HCT116 (cell line): Measurements from ENCODE around the gene TRAPPC14.

Experiments
- CTCF ChIP-seq, 3 experiments: fragments of 200-600 bp in 1 of 3; sonication (generic) in 1 of 3; IDR thresholded peaks in 2 of 3; conservative IDR thresholded peaks in 1 of 3; 2 replicates each; pipeline ENCODE4 v1.5.1; 2012 to 2017; ENCODE audit warnings: low read depth in 2 of 3, low read length in 2 of 3, antibody characterized with exemption in 1 of 3, borderline replicate concordance in 1 of 3, control low read depth in 1 of 3, mild to moderate bottlenecking in 1 of 3, mixed read lengths in 1 of 3, mixed run types in 1 of 3, moderate library complexity in 1 of 3; ENCODE audit not compliant: insufficient read depth in 1 of 3
- EGR1 ChIP-seq: IDR thresholded peaks from 2 replicates; pipeline ENCODE4 v1.6.1; 2012; ENCODE audit warnings: low read depth
- ELF1 ChIP-seq: IDR thresholded peaks from 2 replicates; pipeline ENCODE4 v1.6.1; 2012; ENCODE audit warnings: low read depth, borderline replicate concordance
- EZH2 ChIP-seq: fragments of 200-600 bp; sonication (generic); IDR thresholded peaks from 2 replicates; pipeline ENCODE4 v1.6.1; 2017; ENCODE audit warnings: antibody characterized with exemption, mixed run types
- JUND ChIP-seq: IDR thresholded peaks from 2 replicates; pipeline ENCODE4 v1.6.1; 2012
- POLR2A ChIP-seq: IDR thresholded peaks from 2 replicates; pipeline ENCODE4 v1.7.0; 2011; ENCODE audit warnings: borderline replicate concordance; ENCODE audit not compliant: insufficient read depth, insufficient read length; ENCODE audit errors: extremely low read depth
- POLR2AphosphoS5 ChIP-seq: IDR thresholded peaks from 2 replicates; pipeline ENCODE4 v1.6.1; 2011; ENCODE audit warnings: mild to moderate bottlenecking, low read depth, low read length, moderate library complexity
- RAD21 ChIP-seq: IDR thresholded peaks from 2 replicates; pipeline ENCODE4 v1.6.1; 2012; ENCODE audit warnings: low read depth, mild to moderate bottlenecking
- SIN3A ChIP-seq: IDR thresholded peaks from 2 replicates; pipeline ENCODE4 v1.6.1; 2012; ENCODE audit warnings: low read depth
- TCF7L2 ChIP-seq: IDR thresholded peaks from 2 replicates; pipeline ENCODE4 v1.7.0; 2011; ENCODE audit warnings: borderline replicate concordance, inconsistent platforms; ENCODE audit not compliant: insufficient read depth, insufficient read length; ENCODE audit errors: extremely low read depth
- TF ChIP-seq, protein P1 (sequence below): IDR thresholded peaks from 2 replicates; pipeline ENCODE4 v1.6.1; 2012; ENCODE audit warnings: low read depth
- TF ChIP-seq, protein P2 (sequence below): IDR thresholded peaks from 2 replicates; pipeline ENCODE4 v1.6.1; 2012

- TF ChIP-seq CTCF (IDR thresholded peaks at IDR 0.05 in 2 of 3, conservative IDR thresholded peaks at IDR 0.05 in 1 of 3; ENCODE audit: borderline replicate concordance in 1 of 3, insufficient read depth in 1 of 3, low read depth in 2 of 3, low read length in 2 of 3) (no peak), POLR2A (no peak), JUND (no peak), ELF1 (no peak), POLR2AphosphoS5 (no peak), RAD21 (no peak), EGR1 (no peak), EZH2 (no peak), TCF7L2 (no peak), SIN3A (no peak)
- TF ChIP-seq, protein P1, sequence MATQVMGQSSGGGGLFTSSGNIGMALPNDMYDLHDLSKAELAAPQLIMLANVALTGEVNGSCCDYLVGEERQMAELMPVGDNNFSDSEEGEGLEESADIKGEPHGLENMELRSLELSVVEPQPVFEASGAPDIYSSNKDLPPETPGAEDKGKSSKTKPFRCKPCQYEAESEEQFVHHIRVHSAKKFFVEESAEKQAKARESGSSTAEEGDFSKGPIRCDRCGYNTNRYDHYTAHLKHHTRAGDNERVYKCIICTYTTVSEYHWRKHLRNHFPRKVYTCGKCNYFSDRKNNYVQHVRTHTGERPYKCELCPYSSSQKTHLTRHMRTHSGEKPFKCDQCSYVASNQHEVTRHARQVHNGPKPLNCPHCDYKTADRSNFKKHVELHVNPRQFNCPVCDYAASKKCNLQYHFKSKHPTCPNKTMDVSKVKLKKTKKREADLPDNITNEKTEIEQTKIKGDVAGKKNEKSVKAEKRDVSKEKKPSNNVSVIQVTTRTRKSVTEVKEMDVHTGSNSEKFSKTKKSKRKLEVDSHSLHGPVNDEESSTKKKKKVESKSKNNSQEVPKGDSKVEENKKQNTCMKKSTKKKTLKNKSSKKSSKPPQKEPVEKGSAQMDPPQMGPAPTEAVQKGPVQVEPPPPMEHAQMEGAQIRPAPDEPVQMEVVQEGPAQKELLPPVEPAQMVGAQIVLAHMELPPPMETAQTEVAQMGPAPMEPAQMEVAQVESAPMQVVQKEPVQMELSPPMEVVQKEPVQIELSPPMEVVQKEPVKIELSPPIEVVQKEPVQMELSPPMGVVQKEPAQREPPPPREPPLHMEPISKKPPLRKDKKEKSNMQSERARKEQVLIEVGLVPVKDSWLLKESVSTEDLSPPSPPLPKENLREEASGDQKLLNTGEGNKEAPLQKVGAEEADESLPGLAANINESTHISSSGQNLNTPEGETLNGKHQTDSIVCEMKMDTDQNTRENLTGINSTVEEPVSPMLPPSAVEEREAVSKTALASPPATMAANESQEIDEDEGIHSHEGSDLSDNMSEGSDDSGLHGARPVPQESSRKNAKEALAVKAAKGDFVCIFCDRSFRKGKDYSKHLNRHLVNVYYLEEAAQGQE: no peak
- TF ChIP-seq, protein P2, sequence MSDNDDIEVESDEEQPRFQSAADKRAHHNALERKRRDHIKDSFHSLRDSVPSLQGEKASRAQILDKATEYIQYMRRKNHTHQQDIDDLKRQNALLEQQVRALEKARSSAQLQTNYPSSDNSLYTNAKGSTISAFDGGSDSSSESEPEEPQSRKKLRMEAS: no peak
Measured at GRCh38 chr7:100115026-100115425, 43.5 kb downstream of the TRAPPC14 start.
